OCI-M2 (cell line): Measurements from ENCODE around the gene FGF10.

Experiments
- DNase-seq: peaks from one replicate; lab custom pipeline; 2025; ENCODE audit not compliant: unreplicated experiment; lab: John Stamatoyannopoulos, UW

FGF10 gene

DNA sequence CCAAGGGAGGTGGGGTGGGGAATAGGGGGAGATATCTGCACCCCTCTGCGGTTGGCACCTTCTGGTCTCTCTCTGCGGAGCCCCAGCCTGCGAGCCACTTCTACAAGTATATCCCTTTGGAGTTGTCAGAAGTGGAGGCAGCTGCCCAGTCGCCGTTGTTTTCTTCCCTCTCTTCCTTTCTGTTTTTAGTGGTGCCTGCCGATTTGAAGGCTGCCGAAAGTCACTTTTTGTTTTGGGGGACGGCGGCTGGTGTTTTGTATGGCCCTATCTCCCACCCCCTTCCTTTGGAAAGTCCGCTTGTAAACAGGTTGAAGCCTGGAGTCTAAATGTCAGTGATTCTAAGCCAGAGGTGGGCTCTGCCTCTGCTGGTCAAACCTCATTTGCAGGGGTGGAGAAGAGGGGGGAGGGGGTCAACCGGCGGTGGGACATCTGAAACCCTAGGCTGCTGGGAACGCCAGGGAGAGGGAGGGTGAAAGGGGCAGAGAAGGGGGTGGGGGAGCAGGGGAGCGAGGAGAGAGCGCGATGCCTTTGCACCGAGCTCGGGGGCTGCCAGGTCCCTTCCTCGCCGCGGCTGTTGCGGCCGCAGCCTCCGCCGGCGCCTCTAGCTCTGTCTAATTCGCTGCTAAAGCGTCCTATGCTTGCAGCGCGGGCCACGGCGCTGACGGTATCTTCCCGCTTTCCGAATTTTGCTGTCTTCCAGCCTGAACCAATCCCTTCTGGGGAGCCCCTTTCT, at the start of gene FGF10:
TSS of gene FGF10 (minus strand) at position 331 of the 733 bp plus-strand sequence. CDS start 738 bp downstream, outside the sequence.
- DNase-seq, result peak; percentile 4

DNA sequence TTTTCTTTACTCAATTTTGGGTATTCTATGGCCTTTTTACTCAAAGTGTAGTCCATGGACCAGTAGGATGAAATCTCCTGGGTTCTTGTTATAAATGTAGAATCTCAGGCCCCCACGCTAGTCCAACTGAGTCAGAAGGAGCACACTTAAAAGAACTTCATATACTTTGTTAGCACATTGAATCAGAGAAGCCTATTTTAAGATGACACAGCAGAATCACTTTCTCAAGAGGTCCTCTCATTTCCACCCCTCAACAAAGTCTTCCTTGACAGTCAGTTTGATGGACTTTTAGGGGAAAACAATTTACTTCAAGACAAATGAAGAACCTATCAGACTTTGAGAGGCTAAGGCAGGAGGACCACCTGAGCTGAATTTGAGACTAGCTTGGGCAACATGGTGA, 37.7 kb upstream of the FGF10 start:
- no peak for DNase-seq

GRCh38 chr5:44412286-44412685, 23.1 kb upstream of the FGF10 start:
- DNase-seq, result no peak

DNA sequence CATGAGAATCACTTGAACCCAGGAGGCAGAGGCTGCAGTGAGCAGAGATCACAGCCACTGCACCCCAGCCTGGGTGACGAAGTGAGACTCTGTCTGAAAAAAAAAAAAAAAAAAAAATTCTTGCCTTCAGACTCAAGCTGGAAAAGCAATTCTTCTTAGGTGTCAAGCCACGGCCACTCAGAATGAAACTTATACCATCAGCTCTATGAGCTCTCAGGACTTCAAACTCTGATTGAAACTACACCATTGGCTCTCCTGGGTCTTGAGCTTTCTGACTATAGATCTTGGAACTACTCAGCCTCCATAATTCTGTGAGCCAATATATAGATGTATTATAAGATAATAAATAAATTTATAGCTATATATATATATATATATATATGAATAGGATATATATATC, 12.9 kb upstream of the FGF10 start:
- no peak for DNase-seq

GRCh38 chr5:44401611-44402010, 12.4 kb upstream of the FGF10 start:
- DNase-seq, result no peak

GRCh38 chr5:44398382-44398781, 9.2 kb upstream of the FGF10 start:
- no peak for DNase-seq

GRCh38 chr5:44396312-44396711, 7.1 kb upstream of the FGF10 start:
- DNase-seq, result no peak

DNA sequence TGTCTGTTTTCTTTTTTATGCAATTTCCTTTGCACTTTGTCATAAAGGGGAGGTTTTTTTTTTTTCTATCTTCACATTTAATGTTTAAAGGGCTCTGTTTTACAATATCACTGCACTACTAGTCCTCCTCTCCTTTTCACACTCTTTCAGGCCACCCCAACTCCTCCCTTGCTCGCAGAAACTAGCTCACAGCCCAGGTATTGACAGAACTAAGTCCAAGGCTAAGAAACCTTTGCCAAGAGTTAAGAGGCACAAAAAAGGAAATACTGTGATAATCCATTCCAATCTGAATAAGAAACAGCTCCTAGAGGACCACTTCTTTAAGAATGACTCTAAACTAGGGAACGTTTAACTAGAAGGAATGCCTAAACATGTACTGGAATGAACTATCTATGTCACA, 1.1 kb upstream of the FGF10 start:
- no peak for DNase-seq

DNA sequence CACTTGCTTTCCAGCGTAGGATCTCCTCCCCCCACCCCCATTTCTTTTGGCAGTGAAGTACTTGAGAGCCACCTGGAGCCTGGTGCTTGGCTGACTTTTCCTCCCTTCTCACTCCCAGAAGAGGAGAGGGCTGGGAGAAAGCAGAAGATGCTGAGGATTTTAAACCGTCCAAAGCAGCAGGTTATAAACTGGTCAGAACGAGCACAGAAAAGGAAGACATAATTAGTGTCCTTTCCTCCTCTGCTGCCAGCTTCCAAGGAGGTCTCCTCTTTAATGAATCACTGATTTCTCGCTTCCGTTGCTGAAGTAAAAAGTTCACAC, 563 bp upstream of the FGF10 start:
- no peak for DNase-seq

- DNase-seq, result no peak
Observed at GRCh38 chr5:44388321-44389089, 715 bp downstream of the FGF10 start.

GRCh38 chr5:44387921-44388320, 1.3 kb downstream of the FGF10 start:
- DNase-seq, result no peak

DNA sequence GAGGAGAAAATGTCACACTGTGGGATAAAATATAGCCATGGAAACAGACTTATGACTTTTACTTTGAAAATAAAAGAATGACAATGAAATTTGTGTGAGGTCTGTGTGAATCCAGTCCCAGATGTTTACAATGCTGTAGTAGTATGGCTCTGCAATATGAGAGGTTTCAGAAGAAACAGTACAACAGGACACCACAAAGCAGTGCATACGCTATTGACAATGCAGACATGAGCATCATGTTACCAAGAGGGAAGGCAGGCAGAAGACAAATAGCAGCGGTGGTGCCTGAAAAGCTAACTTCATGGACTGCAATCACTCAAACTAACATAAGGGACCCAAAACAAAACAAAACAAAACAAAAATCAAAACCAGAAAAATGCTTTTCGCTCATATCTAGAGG, 1.8 kb downstream of the FGF10 start:
- no peak for DNase-seq

GRCh38 chr5:44385291-44385900, 3.8 kb downstream of the FGF10 start:
- DNase-seq, result no peak

GRCh38 chr5:44384816-44385215, 4.4 kb downstream of the FGF10 start:
- no peak for DNase-seq

- DNase-seq, result no peak
Observed at GRCh38 chr5:44382894-44383293, 6.3 kb downstream of the FGF10 start.

GRCh38 chr5:44377057-44377456, 12.2 kb downstream of the FGF10 start:
- DNase-seq, result no peak

DNA sequence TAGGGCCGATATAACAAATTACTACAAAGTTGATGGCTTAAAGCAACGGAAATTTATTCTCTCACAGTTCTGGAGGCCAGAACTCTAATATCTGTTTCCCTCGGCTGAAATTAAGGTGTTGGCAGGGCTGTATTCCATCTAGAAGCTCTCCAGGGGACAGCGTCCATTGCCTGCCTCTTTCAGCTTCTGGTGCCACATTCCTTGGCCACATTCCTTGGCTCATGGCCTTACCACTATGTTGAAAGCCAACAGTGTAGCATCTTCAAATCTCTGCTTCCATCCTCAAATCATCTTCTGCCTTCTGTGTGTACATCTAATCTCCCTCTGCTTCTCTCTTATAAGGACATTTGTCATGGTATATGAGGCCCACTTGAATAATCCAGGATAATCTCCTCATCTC, 17.2 kb downstream of the FGF10 start:
- no peak for DNase-seq

- DNase-seq, result no peak
Observed at GRCh38 chr5:44367203-44367602, 22.0 kb downstream of the FGF10 start.

DNA sequence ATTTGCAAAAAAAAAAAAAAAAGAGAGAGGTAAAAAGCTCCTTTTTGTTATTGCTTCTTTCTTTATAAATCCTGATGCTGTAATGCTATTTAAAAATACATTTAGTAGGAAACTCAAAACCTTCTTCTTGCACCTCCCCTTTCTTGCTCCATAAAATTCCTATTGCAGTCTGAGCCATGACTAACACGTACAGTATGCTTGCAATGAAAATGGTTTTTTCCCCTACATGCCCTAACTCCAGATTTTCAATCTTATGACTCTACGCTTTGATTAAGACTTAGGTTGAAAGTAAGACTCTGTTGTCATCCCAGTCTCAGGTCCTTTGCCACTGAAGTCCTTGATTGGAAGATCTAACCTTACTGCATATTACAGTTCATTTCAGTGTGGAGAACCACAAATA, 23.9 kb downstream of the FGF10 start:
- DNase-seq, result no peak

DNA sequence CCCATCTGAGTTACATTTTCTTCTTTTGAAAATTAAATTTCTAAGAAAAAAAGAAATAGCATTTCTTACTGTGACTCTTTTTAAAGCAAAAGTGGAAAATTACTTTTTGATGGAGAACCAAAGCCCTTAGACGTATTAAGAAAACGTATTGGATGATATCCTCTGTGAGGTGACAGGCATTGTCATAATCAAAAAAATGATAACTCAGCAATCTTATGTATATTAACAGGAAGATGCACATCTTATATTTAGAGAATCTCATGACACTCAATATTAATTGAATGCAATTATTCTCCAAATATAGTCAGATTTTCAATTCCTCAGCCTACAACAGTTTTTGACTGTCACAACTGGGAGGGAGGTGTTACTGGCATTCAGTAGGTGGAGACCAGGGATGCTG, 25.1 kb downstream of the FGF10 start:
- no peak for DNase-seq

DNA sequence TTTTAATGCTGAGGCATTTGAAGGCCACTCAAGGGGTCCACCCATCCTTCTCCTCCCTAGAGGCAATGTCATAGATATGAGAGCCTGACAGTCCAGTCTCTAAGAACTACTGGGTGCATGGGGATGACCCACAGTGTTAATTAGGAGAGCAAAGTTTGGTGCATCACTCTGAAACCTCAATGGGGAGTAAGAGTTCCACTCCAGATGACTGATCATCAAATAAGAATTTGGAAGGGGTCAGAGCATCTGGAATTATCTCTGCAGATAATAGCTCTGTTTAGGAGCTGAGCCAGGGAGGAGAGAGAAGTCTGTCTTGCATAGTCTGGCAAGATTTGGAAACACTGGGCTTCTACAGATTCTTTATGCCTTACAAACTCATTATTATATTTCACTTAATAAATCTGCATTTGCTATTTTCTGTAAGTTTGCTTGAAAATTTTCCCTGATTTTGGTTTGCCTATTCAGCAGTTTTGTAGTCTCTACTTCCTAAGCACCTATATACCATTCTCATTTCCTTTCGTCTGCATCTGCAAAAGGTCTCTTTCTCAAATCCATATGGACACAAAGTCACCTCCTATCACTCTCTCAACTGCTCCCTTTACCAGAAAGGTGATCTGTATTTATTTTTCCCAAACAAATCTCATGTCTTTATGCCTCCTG, 27.7 kb downstream of the FGF10 start:
- no peak for DNase-seq

DNA sequence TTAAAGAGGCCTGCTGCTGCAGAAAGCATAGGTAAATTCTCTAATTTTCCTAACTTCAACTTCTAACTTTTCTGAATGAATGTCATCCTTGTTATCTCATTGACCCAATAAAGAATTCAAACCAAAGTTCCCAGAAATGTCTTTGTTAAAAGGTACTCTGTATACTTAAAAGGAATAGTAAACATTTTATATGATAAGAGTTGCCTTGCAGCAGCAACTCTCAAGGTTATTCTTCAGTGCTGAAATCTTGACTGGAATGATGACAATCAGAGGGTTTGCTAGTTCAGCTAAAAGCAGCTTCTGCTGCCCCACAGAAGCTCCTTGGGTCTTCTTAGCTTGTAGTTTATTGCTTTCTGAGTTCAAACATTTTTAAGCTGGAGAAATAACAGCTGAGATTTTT, 28.3 kb downstream of the FGF10 start:
- DNase-seq, result no peak
